Measurements from ENCODE around the gene LRRC4C.

Gene LRRC4C

GRCh38 chr11:41459465-41460401 lies at the start of gene LRRC4C:
Gene LRRC4C (minus strand): TSS chr11:41459652.
- DNase-seq = no peak

DNA sequence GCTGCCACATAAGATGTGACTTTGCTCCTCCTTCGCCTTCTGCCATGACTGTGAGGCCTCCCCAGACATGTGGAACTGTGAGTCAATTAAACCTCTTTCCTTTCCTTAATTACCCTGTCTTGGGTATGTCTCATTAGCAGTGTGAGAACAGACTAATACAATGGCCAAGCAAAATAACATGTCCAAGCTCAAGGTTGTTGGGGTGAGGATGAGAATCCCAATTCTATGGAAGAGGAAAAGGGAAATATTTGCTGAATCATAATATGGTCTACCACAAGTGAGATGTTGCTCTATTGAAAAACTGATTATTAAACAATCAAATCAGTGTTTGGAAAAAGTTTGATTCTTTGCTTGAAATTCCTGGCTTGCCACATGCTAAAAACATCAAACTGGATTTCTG lies 48.7 kb upstream of the LRRC4C start:
- DNase-seq = no peak

GRCh38 chr11:41499429-41499828 lies 40.0 kb upstream of the LRRC4C start:
- no peak for DNase-seq

DNA sequence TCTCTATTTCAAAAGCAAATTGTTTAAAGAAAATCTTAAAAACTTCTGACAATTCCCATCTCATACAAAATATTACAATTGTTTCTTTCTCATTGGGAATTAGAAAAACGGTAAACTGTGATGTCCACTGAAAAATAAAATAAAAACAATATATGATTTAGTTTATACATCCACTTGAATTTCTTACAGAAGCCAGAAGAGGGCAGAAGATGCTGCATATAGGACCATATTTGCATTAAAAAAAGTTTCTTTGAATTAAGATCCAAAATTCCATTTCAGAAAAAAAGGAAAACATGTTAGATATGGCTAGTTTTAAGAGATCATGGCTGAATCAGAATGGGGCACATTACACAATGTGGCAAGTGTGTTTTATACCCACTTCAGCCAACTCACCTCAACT lies 39.3 kb upstream of the LRRC4C start:
- DNase-seq = no peak

GRCh38 chr11:41497974-41498373 lies 38.5 kb upstream of the LRRC4C start:
- no peak for DNase-seq

DNA sequence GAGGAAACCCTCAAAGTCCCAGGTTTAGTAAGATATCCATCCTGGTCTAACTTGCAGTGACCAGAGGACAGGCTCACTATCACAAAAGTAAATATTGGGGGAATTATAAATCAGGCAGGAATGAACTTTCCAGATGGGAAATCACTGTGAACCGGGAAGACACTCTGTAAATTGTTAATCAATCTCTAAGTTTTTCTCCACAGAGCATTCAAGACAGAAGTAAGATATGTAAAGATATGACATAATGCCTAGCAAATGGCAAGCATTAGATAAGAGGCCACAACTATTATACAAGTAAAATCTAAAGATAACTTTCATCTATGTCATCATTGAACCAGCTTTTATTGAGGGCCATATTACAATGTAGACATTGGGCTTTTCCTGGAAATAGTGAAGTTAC lies 35.3 kb upstream of the LRRC4C start:
- DNase-seq = no peak

- no peak for DNase-seq
Observed at GRCh38 chr11:41486424-41486823, 27.0 kb upstream of the LRRC4C start.

DNA sequence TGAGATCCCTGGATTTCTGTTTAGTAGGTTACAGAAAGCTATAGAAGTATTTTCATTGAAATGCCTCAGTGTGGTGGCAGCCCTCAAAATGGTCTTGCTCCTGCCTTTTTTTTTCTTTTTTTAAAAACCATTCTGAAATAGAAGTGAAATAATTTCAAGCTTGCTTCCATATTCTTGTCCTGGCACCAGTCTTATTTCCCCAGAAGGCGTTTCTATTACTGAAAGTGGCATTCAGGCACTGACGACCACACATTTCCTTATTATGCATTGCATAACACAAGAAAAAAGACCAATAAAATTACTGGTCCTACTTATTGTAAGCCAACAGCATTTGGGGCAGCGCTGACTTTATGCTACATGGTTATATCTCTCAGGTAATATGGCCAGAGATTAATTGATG lies 24.5 kb upstream of the LRRC4C start:
- DNase-seq = no peak

GRCh38 chr11:41479179-41479578 lies 19.7 kb upstream of the LRRC4C start:
- no peak for DNase-seq

GRCh38 chr11:41461057-41461681 lies 1.7 kb upstream of the LRRC4C start:
- peak in 1 of 2 experiments; percentile 2 for DNase-seq

DNA sequence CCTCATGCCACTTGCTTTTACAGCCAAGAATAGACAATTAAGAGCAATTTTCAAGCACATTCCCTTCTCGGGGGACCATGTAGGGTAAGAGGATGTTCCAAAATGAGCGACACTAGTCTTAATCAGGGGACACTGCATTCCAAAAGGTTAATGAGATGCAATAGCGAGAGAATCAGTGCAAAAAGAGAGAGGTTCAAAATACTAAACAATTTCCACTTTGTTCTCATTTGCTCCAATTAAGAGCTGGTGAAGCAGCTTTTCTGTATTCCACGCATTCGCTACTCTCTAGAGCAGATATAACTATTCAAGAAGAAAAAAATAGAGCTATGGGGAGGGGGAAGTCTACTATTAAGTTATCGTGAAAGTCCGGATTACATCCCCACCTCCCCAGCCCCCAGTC lies 811 bp downstream of the LRRC4C start:
- no peak for DNase-seq

GRCh38 chr11:41458154-41458553 lies 1.3 kb downstream of the LRRC4C start:
- no peak for DNase-seq

DNA sequence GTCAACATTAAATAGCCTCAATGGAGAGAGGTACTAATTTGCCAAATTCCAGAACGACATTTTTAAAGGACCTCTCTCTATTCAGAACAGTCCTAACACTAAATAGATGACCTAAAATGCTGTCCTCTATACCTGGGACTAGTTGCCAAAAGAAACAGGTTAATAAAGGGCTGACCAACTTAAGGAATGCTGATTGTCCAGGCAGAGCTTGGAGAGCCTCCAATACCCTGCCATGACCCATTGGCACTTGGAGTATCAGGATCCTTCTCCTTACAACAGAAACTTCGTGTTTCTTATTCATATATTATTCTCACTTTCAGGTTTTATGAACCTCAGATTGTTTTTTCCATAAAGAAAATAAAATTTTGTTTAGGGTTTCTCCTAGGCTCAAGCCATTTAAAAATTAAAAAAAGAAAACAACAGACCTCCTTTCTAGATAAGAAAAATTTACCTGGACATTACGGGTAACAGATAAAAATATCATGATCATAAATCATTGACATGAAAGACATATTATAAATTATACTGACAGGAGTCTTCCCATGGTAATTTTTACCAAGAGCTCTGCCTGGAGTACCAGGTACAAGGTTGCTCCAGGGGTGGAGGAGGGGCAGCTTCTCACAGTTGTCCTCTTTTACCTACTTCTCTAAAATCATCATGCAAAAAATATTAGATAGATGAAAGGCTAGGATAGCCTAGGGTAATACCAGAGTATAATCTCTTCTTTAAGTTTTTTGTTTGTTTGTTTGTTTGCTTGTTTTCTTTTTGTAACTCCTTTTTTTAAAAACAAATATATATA lies 2.0 kb downstream of the LRRC4C start:
- DNase-seq = no peak

DNA sequence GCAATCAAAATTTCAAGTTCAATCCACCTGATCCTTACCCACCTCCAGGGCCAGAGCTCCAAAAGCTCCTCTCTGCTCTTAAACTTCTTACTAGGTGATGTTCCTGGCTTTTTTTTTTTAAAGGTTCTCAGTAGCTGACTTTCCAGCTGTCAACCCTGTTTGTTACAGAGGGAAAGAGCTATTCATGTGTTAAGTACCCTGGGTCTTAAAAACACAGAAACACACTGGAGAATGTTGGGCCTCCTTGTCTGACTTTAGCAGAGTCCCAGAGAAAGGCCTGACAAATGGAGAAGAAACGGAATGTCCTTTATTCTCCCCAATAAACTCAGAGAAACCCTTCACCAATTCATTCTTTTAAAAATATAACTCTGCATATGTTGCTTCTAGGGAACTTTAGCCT lies 3.2 kb downstream of the LRRC4C start:
- no peak for DNase-seq

DNA sequence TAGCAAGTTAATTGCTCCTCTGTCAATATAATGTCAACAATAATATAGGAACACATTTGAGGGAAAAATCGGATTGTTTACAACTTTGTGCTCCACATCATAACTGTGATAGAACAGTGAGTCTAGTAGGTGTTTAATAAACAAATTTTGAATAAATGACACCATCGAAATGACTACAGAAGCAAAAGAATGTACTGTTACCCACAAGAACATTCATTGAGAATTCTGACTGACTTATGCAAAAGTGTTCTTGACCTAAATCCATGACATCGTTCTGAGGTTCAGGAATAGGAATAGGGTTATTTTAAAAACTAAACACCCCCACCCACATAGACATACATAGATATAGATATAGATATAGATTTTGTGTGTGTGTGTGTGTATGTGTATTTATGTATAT lies 8.4 kb downstream of the LRRC4C start:
- no peak for DNase-seq

DNA sequence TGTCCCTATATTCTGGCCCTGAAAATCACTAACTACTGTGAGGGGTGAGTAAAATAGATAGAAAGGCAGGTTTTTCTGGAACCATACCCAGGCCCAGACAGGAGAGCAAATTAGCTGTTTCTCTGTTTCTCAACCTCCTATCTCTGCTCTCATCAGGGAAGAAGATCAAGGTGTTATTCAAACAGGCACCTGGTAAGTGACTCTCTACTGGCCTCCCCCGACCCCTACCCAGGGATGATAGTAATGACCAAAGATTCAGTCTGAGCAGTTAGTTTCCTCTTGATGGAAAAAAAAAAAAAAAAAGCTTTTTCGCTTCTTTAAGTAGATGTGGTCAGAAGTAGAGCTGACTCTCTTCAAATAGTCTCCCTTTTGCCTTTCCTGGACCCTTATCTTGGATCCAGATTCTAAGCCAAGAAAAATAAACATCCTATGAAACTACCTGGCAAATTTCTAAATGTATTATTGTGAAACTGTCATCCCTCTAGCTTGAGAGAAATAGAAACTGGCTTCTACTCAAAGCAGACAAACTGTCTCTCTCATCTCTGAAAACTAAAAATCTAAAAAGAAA lies 9.9 kb downstream of the LRRC4C start:
- no peak for DNase-seq

- no peak for DNase-seq
Observed at GRCh38 chr11:41446566-41446965, 12.9 kb downstream of the LRRC4C start.

DNA sequence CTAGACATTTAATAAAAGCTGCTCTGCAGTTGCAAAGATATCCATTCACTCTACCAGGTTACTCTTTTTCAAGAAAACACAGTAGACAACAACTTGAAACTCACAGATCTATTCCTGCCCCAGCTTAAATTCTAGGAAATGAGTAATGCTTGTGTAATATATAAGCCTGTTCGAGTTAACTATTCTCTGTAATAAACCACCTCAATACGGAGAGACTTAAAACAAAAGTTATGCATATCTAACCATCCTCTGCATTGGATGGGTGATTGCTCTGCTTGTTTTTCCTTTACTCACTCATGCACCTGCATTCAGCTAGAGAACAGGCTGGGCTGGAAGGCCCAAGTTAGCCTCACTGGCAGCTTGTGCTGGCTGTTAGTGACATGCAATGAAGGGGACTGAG lies 13.3 kb downstream of the LRRC4C start:
- no peak for DNase-seq

DNA sequence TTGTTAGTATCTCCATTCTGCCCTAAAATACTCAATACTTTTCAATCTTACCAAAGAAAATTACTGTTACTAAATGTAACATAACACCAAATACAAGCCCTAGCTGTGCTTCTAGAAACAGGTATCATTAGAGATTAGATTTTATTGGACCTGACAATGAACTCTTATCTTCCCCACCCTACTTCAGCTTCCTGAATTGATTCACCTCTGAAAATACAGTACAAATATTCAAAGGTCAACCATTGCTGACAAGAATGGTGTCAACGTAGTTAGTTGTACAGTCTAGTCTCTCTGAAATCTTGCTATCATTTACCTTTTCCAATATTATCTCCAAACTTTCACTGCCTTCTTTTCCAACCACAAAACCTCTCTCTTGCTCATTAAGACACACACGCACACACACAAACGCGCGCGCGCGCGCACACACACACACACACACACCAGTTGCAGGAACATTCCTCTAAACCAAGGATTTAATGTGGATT lies 22.4 kb downstream of the LRRC4C start:
- DNase-seq = no peak

DNA sequence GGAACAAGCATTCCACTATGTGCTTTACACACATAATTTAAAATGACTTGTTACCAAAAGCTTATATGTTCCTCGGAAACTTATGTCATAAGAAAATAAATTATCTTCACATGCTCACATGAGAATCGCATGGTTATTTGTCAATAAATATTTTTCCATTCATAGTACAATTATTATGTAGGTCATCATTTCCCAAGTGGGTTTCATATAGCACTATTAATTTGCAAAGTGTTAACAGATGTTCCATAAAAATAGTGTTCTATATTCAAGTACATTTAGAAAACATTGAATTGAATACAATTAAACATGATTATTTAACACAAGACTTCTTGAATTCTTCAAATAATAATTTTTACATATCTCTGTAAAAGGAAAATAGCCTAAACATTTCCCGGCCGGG lies 23.9 kb downstream of the LRRC4C start:
- DNase-seq = no peak

- DNase-seq = peak in 1 of 2 experiments; percentile 9
Observed at GRCh38 chr11:41431784-41432183, 27.7 kb downstream of the LRRC4C start.

GRCh38 chr11:41419901-41420300 lies 39.6 kb downstream of the LRRC4C start:
- DNase-seq = no peak

All from NCI-H524 (cell line).